Fibroblast of skin of abdomen (primary cell): ENCODE measurements around the gene KCTD7.
A peak's percentile ranks its signal among the peaks of the same experiment; 100 is the strongest.
"Not testable (repeated sequence)": the region's sequence is repeated elsewhere in the genome, so short reads cannot be mapped to it uniquely, and the experiment has no call there.

Experiments
- DNase-seq: peaks from one replicate; pipeline ENCODE4 v3.0.0-alpha.2; 2013

Gene KCTD7

DNA sequence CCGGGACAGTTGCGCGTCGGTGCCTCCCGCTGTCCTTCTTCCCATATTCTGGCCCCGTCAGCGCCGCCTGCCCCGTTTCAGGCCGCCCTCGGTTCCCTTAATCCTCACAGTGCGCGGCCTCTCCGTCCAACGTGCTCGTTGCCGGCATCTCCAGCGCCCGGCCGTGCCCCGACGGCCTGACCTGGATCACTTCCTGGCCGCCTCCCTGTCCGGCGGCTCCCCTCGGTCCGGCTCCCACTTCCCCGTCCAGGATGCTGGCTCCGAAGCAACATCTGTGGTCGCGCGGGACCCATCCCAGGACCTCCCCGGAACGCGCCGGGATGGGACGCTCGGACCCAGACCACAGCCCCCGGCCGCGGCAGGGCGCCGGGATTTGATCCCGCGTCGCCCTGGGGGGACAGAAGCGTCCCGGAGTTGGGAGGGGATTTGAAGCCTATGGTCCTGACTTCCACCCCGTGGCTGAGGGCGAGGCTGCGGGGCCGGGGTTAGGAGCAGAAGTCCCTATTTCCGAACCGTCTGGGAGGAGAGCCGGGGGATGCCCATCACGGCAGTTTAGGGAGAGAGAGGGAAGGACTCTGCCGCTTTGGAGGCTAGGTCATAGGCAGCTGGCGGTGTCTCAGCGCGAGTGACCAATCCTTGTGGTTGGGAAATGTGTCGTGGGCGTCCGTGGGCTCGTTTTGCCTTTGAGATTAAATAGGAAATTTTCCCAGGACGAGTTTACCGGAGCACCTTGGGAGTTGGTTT lies 53.8 kb downstream of the KCTD7 start:
- peak; percentile 14 for DNase-seq

DNA sequence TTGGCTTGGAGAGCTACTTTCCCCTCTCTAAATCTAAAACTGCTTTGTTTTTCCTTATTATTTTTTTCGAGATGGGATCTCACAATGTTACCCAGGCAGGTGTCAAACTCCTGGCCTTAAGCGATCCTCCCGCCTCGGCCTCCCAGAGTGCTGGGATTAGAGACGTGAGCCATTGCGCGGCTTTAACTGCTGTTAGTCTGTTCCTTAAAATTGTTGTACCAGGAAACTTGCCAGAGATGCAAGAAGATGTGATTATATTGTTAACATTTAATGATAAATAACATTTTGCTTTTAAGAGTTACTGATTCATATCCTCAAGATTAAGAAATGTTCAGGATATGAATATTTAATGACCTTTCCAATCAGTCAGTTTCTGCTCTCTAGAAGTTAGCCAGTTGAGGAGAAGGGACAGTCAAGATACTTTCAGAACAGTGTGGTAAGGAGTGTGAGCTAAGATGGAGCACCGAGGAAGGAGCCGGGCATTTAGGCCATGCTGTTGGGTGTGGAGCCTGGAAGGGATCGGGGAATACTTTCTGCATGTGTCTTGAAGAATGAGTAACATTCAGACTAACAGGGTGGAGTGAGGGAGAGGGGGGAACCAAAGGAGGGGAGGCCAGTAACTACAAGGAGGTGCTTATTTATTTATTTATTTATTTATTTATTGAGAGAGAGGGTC lies 54.6 kb downstream of the KCTD7 start:
- DNase-seq: peak; percentile 43

DNA sequence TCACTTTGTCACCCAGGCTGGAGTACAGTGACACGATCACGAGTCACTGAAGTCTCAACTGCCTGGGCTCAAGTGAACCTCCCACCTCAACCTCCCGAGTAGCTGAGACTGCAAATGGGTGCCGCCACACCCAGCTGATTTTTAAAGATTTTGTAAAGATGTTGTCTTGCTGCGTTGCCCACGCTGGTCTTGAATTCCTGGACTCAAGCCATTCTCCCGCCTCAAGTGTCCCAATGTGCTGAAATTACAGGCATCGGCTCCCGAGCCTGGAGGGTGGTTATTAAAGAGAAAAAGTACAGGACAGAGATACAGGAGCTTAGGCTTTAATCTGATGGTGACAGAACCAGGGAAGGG lies 55.1 kb downstream of the KCTD7 start:
- DNase-seq: no peak

DNA sequence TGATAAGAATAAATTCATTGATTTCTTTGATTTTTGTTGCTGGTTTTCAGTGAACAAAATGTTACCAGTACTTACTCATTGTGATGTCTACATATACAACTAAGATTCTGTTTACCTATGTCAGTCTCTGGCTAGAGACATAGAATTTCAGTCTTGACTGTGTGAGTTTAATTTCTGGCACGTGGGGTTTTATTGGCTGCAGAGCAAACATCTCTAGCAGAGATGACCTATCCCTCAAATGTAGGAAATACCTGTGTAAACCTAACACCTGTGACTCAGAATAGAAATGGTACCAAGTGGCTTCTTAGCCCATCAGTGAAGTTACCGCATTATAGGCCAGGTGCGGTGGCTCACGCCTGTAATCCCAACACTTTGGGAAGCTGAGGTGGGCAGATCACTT lies 57.0 kb downstream of the KCTD7 start:
- not testable (repeated sequence) for DNase-seq

DNA sequence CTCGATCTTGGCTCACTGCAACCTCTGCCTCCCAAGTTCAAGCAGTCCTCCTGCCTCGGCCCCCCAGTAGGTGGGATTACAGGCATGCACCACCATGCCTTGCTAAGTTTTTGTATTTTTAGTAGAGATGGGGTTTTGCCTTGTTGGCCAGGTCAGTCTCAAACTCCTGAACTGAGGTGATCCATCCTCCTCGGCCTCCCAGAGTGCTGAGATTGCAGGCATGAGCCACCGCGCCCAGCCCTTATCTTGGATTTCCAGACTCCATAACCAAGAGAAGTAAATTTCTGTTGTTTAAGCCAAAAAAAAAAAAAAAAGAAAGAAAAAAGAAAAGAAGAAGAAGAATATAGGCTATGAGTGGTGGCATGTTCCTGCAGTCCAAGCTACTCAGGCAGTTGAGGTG lies 58.5 kb downstream of the KCTD7 start:
- no peak for DNase-seq

DNA sequence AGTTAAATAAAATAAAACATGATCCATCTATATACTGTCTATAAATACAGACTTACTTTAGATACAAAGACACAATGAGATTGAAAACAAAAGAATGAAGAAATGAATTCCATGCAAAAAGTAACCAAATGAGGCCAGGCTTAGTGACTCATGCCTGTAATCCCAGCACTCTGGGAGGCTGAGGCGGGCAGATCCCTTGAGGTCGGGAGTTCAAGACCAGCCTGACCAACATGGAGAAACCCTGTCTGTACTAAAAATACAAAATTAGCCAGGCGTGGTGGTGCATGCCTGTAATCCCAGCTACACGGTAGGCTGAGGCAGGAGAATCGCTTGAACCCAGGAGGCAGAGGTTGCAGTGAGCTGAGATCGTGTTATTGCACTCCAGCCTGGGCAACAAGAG lies 59.0 kb downstream of the KCTD7 start:
- not testable (repeated sequence) for DNase-seq

DNA sequence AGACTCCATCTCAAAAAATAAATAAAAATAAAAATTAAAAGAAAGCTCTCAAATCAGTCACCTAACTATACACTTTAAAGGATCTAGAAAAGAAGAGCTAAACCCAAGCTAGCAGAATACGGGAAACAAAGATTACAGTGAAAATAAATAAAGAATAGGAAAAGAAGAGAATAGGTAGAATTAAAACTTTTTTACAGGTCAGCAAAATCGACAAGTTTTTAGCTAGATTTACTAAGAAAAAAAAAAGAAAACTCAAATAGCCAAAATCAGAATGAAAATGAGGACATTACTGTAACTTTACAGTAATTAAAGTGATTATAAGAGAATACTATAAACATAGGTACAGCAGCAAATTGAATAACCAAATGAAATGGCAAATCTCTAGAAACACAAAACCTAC lies 60.4 kb downstream of the KCTD7 start:
- no peak for DNase-seq

DNA sequence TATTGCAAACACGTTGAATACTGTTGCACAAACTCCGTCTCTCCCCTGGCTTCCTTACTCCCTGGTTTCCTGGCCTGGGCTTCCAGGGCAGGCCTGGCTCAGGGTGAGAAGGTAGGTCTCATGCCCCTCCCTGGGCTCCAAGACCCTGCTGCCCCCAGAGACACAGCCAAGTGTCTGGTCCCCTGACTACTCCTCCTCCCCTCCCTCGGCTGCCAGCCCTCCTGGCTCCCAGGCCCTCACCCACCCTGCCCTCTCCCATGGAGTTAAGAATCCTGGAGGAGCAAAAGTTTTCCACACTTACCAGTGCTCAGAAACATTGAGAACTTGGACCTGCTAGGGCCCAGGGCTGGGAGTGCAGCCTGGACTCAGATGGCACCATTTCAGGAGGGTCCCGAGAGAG lies 64.7 kb downstream of the KCTD7 start:
- DNase-seq: no peak
